SH-SY5Y (cell line): Measurements from ENCODE around the gene KRTAP1-3.

Source experiments
- GATA2 ChIP-seq: IDR thresholded peaks from 2 replicates; pipeline ENCODE4 v1.6.1; 2011; ENCODE audit warnings: mild to moderate bottlenecking, low read depth, low read length
- GATA3 ChIP-seq: IDR thresholded peaks from 2 replicates; pipeline ENCODE4 v1.6.1; 2011; ENCODE audit warnings: low read depth, mild to moderate bottlenecking, low read length, moderate library complexity

DNA sequence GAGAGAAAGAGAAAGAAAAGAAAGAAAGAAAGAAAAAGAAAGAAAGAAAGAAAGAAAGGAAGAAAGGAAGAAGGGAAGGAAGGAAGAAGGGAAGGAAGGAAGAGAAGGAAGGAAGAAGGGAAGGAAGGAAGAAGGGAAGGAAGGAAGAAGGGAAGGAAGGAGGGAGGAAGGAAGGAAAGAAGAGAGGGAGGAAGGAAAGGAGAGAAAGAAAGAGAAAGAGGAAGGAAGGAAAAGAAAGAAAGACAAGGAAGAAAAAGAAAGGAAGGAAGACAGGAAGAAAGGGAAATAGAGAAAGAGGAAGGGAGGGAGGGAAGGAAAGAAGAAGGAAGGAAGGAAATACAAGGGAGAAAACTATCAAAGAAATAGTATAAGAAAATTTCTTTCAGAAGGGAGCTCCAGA lies 42.1 kb upstream of the KRTAP1-3 start:
- TF ChIP-seq GATA2 (no peak), GATA3 (no peak)
